ENCODE results near the gene CNTN4. TPM values are rescaled to one million over a fixed set of nuclear protein-coding genes. Genes with fewer than 3 reads are reported as not detected.
"Not testable (repeated sequence)": the region's sequence is repeated elsewhere in the genome, so short reads cannot be mapped to it uniquely, and the experiment has no call there.

CNTN4 gene
- total RNA-seq, 1 donor from 2014 or later = 0.17 TPM

DNA sequence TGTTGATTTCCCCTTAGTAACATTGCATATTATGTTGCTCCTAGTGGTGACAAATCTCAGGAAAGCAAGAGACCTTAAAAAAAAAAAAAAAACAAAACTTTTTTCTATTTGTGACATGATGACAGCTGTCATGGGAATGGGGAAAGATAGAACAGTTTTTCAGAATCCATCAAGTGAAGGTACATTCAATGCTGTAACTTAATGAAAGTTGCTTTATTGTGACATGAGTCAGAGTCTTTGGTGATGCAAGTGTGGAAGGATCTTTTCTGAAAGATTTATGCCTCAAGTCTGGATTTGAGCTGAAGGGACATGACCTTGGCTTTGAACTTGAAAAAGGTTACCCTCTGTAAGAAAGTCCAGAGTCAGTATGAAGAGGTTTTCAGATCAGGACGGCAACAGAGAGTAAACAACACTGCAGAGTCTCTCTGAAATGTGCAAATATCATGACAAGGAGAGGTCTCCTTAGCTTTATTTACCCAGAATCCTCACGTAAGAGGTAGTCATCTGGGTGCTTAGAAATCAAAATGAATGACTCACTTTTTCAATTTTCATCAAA, 424.7 kb downstream of the CNTN4 start:
- DNase-seq = no peak

DNA sequence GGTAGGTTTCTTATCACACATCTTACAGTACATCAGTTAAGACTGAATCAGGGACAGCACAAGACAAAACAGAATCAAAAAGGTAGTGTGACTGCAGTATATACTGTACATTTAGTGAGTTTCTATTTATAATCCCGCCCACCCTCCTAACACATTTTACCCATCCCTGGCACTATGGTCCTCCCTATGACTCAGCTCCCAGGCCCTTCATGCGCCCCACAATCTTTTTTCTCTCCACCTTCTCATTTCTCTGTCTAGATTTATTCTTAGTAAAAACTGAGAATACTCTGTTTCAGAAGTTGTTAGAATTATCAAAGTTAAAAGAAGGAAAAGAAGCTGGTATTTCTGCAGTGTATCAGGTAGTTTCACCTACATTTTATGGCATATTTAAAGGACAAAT, 427.3 kb downstream of the CNTN4 start:
- no peak for DNase-seq

DNA sequence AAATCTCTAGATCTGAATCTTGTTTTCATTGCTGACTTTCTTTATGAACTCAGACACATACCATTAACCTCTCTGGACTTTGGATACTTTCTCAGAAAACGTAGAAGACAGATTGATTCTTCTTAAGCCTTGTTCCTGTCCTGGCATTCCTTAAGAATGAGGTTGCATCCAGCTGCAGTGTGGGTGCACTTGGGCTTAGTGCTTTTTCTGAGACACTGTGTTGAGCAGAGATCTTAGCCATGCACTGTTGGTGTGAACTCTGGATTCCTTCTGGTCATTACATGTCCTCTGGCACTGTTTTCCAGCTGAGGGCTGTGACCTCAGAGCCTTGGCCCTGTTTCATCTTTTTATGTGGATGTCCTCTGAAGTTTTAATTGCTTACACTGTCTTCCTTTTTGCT, 428.3 kb downstream of the CNTN4 start:
- no peak for DNase-seq

GRCh38 chr3:2527328-2527727, 428.7 kb downstream of the CNTN4 start:
- DNase-seq = not testable (repeated sequence)

DNA sequence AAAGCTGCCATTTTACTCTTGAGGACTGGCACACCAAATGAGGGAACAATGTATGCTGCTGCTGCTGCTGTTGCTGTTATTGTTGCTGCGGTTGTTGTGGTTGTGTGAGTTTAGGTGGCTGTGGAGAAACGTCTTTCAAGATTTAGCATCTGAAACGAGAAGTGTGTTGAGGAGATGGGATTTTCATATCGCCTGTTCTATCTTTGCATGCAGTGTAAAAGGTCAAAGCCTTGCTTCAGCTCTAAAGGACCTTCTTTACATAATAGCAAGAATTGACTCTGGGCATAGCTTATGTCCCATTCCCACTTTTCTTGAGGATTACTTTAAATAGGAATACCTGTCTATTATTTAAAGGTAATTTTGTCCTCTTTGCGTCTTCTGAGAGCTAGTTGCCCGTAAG, 436.1 kb downstream of the CNTN4 start:
- not testable (repeated sequence) for DNase-seq

DNA sequence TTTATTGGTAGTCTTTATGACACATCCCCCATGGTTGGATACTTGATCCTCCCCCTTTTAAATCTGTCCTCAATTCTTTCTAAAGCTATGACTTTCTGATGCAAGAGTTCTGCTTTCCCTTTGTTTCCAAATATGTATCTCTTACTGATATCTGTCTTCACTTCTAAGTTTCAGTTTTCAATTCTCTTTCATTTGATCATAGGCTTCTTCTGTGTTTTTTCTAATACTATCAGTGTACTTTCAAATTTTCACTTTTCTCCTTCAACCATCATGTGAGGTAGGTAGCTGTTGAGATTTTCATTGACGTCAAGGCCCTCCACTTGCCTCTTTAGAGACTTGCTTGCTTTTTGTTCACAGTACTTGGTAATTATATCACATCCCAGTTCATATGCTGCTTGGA, 436.5 kb downstream of the CNTN4 start:
- DNase-seq = no peak

DNA sequence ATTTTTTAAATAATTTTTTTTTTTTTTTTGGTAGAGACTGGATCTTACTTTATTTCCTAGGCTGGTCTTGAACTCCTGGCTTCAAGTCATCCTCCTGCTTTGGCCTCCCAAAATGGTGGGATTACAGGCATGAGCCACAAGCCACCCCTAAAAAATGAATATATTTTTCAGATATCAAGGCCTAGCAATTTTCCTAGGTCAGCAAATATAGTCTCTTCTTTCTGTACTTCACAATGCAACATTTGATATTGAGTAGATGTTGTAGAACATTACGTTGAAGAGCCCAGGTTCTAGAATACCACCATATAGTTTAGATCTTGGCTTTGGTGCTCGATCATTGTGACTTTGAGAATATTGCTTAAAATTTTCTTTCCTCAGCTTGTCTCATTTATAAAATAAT, 437.9 kb downstream of the CNTN4 start:
- no peak for DNase-seq

DNA sequence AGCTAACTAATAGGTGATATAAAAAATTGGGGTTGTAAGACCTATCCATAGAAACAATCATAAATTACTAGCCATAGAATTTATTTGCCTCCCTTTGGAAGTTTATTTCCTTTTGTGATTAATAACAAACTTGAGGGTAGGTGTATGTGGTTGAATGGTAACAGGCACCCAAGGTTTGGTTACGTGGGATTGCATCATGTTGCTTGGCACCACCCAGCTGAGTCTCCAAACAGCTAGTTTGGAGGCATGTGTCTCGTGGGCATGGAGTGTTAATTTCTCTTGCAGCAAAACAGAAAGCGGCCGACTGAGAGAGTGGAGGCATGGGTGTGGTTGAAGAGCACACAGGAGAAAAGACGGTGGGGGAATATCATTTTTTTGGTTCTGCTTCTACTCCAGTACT, 441.4 kb downstream of the CNTN4 start:
- no peak for DNase-seq

DNA sequence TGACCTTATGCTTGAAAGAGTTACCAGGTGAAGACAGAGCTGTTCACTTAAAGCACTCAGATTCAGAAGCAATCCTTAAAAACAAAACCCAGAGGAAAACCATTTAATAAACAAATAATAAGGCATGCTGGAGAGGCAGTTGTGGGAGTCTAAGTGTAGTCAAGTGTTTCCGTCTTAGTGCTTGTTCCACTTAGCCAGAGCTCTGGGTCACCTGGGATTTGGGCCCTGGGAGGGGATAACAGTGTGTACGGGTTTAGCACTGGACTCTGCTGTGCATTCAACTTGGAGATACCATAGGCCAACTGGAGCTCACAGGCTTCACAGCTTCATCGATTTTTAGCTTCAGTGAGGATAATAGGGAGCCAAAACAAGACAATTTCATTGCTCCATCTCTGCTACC, 444.6 kb downstream of the CNTN4 start:
- no peak for DNase-seq

- no peak for DNase-seq
Observed at GRCh38 chr3:2544212-2544611, 445.5 kb downstream of the CNTN4 start.

DNA sequence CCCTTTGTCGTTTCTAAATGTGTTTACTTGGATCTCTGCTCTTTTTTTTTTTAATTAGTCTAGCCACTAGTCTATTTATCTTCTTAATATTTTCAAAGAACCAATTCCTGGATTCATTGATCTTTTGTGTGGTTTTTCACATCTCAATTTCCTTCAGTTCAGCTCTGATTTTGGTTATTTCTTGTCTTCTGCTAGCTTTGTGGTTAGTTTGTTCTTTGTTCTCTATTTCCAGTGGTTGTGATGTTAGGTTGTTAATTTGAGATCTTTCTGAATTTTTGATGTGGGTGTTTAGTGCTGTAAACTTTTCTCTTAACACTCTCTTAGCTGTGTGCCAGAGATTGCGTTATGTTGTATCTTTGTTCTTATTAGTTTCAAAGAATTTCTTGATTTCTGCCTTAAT, 446.1 kb downstream of the CNTN4 start:
- no peak for DNase-seq

GRCh38 chr3:2547049-2547448, 448.4 kb downstream of the CNTN4 start:
- DNase-seq = no peak

DNA sequence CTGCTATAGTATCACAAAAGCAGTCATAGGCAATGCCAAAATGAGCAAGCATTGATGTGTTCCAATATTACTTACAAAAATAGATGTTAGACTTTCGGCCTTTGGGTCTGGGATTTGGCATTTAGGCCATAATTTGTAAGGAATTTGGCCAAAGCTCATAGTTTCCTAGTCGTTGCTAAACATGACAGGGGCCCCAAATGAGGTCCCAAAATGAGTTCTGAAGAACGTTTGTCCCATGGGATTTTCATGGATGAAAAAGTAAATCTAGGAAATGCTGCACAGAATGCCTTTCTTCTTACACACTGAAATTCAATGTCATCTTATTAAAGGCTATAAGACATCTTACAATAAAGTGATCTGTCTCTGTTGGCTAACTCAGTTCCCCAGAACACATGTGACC, 456.0 kb downstream of the CNTN4 start:
- DNase-seq = no peak

DNA sequence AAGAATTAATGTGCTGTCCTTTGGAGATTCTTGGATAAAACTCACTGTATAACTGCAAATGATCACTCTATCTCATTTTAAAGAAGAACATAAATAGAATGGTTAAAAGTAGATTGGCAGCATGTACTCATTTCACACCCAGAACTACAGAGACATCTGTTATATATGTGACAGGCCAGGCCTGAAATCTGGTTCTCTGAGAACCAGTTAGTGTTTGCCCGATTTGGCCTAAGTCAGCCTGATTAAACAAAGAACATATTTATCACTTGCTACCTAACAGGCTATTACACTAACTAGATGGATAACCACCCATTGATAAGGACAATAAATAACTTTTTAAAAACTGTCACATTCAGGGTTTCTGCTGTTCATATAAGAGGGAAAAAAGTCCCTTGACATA, 460.1 kb downstream of the CNTN4 start:
- DNase-seq = no peak

DNA sequence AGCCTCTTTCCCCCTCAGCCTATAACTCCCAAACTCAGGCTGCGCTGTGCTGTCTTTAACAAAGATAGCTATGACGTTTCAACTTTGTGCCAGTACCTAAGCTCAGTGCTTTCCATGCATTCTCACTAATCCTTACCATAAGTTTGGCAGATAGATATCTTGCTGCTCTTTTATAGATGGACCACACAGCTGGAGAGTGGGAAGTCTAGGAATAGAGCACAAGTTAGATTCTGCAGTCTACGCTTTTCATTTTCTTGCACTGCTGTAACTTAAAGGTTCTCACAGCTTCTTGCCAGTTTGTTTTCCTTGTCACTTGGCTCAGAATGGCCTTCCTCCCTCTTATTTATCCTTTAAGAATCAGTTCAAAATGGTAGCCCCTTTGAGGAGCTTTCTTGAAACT, 468.8 kb downstream of the CNTN4 start:
- DNase-seq = no peak

DNA sequence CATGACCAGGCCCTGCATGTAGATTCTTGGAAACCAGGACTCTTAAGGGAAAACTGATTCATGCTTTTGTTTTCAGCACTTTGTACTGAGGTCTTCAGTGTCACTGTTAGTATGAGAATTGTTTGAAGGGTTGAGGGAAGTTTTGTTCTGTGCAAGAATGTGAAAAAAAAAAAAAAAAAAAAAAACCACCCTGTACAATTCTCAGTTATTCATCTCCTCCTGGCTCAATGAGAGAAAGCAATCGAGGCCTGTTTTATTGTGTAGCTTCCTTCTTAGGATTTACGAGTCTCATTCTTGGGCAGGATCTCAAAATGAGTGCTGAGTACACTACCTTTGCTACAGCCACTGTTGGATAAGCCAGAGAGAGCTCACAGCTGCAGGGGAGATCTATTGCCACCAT, 469.5 kb downstream of the CNTN4 start:
- no peak for DNase-seq

DNA sequence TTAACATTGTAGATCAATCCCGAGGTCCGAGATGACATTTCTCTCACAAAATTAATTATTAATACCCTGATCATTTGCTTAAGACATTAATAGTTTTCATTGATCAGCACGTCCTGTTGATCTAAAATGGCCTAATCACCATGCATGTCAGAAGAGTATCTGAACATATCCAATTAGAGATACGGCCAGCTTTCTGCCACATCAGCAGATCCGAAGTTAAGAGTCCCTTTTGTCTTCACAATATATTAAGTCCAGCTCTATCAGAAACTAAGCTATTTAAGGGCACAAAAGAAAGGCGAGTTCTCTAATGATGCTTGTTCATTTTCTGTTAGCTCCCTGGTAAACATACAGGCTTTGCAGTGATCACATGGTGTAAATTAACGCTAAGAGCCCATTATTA, 470.3 kb downstream of the CNTN4 start:
- no peak for DNase-seq

GRCh38 chr3:2577571-2577970, 478.9 kb downstream of the CNTN4 start:
- no peak for DNase-seq

- no peak for DNase-seq
Observed at GRCh38 chr3:2578560-2578959, 479.9 kb downstream of the CNTN4 start.

DNA sequence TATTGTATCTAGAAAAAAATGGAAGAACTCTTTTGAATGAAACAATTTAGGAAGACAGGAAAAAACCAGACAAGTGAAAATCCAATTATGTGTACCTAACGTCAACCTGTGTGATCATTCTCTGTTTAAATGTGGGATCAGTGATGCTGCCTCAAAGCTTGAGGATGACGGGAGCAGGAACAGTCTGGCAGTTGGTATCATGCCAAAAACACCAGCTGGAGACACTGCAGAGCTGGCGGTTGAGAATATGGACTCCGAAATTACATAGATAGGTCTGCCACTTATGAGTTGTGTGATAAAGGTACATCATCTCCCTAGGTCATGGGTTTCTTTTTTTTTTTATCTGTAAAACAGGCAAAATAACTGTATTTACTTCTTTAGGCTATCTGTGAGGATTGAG, 480.5 kb downstream of the CNTN4 start:
- no peak for DNase-seq

GRCh38 chr3:2583046-2583445, 484.4 kb downstream of the CNTN4 start:
- no peak for DNase-seq

- no peak for DNase-seq
Observed at GRCh38 chr3:2589336-2589969, 490.8 kb downstream of the CNTN4 start.

DNA sequence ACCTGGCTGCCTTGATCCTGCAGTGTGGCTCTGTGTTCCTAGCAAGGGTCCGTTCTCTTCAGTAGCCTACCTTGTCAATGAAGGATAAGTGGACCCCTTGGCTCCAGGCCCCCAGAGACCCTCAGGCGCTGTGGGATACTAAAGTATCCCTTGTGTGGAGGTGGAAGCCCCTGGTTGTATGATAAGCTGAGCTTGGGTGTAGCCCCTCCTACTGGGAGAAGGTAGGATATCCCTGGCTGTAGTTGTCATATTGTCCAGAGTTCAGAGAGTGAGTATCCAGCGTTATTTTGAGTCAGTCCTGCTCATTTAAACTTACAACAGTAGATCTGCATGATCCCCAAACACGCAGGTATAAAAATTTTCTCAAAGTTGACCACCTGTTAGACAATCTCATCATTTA, 496.8 kb downstream of the CNTN4 start:
- no peak for DNase-seq

DNA sequence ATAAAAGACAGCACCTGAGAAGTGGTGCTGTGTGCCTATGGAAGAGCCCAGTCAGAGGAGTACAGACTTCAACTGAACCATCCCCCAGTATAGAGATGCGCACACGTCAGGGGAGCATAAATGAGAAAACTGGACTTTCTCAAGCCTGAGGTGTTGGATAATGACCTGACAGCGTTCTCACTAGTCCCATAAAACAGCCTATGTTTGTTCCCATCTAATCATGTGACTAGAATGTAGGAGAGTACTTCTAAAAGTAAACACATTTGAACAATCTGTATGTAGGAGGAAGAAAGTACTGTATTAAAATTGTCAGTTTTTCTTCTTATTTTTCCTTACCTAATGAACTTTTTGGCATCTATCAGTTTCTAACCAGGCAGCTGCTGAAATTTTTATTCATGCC, 498.9 kb downstream of the CNTN4 start:
- DNase-seq = no peak

GRCh38 chr3:2599471-2599870, 500.8 kb downstream of the CNTN4 start:
- no peak for DNase-seq

Data from dermis blood vessel endothelial cell (primary cell).